HG03432 (cell line): ENCODE data around the gene UXS1.

Source experiments
- ATAC-seq: cut with Tn5 transposase; IDR thresholded peaks from one replicate; pipeline ENCODE4 v1.9.1; 2021; ENCODE audit warnings: mild to moderate bottlenecking, moderate library complexity; ENCODE audit not compliant: unreplicated experiment

UXS1 gene

GRCh38 chr2:106189764-106190468, 4.2 kb downstream of the UXS1 start:
- no peak for ATAC-seq

DNA sequence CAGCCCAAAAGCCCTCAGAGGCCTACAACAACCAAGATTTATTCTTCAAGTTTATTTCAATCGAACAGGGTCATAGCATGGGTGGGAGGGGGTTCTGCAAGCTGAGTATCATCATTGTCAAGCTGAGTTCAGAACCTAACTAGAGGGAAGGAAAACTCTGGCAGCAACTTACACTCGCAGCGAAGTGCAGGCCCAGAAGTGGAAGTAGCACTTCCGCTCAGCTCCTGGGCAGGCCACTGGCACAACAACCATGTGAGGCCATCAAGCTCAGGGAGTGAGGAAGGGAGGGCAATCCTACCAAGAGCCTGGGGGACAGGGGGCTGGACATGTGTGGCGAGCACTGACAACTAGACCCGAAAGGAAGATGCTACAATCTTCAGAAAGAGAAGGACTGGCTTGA, 4.8 kb downstream of the UXS1 start:
- ATAC-seq: no peak

DNA sequence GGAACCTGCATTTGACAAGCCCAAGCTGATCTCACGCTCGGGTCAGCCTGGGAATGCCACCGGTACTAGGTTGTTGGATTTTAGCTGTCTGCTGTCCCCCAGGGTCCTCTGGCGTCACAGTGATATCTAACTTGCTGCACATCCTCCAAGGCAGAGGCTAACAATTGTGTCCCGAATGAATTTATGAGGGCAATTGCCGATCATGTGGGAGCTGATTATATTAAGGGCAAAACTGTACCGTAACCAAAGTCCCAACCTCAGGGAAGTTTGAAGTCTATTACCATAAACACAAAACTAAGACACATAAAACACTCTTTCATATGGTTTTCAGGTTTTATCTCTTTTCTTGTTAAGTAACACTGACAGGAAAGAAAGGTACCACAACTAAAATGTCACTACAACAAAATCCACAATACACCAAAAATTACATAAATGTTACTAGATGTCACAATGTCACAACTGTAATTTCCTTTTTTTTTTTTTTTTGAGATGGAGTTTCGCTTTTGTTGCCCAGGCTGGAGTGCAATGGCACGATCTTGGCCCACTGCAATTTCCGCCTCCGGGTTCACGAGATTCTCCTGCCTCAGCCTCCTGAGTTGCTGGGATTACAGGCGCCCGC, 6.7 kb downstream of the UXS1 start:
- ATAC-seq: no peak

GRCh38 chr2:106185475-106186184, 8.5 kb downstream of the UXS1 start:
- no peak for ATAC-seq

DNA sequence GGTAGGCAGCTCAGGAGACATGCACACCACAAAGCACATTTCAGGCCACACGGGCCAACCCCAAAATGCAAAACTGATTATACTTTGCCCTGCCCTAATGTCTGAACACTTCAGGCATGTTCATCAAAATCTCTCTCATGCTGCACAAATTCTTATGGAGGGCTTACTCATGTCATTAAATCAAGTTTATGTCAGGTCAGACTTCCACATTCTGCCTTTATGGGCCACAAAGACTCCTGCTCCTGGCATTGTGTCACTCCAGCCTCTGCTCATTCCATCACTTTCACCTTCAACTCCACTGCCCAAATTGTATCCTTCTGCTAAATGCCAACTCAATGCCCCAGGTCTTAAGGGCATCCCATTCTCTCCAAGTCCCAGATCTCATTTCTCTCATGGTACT, 9.2 kb downstream of the UXS1 start:
- ATAC-seq: no peak

GRCh38 chr2:106184394-106184793, 9.7 kb downstream of the UXS1 start:
- no peak for ATAC-seq

GRCh38 chr2:106183101-106183696, 10.9 kb downstream of the UXS1 start:
- ATAC-seq: peak; percentile 37

DNA sequence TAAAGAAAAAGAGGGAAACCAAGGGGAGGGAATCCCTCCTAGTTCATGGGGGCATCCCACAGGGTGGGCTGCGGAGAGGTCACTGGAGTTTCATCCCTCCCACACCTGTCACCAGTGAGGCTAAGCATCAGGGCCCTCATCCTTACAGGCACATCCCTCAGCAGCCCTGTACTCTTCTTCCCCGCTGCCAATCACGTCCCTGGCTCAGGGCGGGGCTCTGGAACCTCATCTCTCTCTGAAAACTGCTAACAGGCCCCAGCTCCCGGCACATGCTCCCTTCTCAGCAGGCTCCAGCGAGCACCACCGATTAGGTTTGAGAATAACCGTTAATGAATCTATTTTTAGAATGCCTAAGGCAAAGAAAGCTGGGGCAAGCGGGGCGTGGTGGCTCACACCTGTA, 13.0 kb downstream of the UXS1 start:
- ATAC-seq: no peak

- ATAC-seq: no peak
Observed at GRCh38 chr2:106180602-106181001, 13.5 kb downstream of the UXS1 start.

DNA sequence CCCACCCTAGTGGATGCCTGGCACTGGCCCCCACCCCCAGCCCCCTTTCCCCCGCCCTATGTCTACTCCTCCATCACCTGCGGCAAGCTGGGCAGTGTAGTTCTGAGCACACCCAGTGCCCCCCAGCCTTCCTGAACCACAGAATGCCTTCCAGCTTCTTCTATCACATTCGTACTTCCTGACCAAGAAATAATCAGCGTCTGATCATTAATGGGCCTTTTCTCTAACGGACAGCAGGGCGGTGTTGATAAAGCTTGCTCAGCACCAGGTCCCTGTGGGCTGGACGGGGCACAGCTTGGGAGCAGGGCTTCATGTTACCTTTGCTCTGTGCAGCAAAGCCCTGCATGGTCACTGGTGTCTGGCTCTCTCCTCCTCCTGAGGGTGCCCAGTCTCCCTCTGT, 15.4 kb downstream of the UXS1 start:
- ATAC-seq: no peak

- ATAC-seq: no peak
Observed at GRCh38 chr2:106177581-106177980, 16.5 kb downstream of the UXS1 start.

GRCh38 chr2:106176446-106177099, 17.5 kb downstream of the UXS1 start:
- no peak for ATAC-seq

DNA sequence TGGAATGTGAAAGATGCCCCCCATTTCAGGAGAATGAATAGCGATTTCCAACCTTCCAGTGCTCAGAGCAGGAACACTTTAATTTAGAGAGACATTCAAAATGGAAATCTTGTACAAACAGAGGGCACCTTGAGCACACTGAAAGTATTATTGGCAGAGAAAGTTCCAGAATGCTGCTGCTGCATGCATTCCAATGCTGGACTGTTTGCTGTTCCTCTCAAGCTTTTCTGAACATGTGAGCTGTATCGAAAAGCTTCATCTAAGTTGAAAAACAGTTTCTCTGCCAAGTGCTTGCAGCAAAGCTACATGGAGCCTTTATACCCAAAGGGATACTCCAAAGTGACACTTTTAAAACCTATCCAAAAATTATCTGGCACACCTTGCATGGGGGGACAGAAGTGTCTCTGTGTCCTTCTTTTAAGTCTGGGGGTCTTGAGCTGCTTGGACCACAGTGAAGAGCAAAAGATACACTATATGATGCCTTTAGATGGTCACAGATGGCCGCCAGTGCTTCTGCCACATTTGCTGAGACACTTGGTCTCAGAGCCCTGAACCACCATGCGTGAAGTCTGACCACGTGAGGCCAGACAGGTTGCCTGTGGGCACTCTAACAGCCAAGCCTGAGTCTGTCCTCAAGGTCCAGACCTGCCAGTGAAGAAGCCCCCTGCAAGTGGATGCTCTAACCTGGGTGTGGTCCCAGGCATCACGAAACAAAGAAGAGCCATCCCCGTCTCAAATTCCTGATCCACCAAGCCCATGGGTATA, 18.8 kb downstream of the UXS1 start:
- ATAC-seq: no peak

DNA sequence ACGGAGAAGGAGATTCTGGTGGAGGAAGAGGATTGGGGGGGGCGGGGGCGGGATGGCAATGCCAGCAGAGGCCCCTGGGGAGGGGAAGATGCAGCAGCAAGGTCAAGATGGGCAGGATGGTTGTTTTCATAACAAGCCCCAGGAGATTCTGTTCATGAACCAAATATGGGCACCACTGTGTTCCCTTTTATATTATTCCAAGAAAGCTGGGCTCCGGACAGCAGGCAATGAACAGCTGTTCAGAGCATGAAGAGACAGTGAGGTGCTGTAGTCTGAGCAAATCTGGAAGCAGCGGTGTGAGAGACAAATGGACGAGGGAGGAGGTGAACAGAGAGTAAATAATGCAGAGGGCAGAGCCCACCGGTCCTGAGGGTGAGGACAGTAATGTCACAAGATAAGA, 20.0 kb downstream of the UXS1 start:
- ATAC-seq: no peak

DNA sequence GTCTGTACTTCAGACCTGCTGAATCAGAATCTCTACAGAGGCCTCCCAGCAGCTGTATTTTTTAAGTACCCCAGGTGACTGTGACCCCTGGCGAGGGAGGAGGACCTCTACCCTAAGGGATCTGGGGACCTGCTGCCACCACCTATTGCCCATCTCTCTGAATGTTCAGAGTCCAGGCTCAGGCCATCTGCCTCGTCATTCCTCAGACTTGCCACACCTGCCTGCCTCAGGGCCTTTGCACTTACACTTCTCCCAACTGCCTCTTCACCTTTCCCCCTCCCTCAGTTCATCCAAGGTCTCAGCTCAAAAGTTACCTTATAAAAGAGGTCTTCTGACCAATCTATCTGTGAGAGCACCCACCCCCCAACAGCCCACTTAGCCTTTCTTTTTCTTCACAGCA, 21.5 kb downstream of the UXS1 start:
- no peak for ATAC-seq

DNA sequence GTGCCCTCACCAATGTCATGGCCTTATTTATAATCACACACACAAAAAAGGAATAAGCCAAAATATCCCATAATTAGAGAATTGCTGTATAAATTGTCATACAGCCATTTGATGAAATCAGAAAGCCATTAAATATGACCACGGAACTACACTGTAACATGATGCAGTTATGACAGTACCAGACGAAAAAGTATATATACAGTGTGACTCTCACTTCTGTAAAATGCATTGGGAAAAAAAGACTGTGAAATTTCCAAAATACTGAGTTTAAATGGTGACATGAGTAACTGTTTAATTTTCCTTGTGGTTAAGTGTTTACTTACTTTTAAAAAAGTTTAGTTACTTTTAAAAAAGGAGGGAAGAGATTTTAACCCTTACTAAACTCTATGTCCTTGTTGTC, 25.4 kb downstream of the UXS1 start:
- no peak for ATAC-seq

DNA sequence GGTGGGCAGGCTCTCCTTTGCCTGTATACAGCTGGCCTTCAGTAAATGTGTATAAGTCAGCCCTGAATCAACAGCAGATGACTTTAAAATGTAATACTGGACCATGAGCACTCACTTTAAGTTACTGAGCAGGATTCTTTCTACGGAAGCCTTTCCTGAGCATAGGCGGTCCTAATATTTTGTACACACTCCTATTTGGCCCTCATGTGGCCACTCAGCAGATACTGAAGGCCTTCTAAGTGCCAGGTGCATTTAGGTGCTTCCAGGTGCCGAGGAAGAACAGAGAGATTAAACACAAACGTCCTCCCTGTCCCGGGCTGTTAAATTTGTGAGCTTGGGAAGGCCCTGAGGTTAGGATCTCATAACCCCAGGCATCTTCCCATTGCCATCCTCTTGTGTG, 27.0 kb downstream of the UXS1 start:
- no peak for ATAC-seq

DNA sequence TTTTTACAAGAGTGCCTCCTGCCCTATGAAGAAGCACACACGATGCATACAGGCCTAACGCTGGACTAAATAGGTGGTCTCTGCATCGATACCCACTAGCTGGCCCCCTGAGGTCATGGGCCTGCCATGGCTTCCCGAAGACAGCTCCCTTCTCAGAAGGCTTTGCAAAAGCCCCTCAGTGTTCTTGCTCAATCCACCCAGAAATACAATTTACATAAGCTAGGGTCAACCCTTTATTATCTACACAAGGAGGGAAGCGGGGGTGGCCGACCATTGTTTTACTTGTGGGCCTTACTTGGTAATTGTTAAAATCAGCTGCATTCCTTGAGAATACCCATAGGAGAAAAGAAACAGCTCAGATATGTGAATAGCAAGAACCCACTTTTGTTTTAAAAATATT, 28.5 kb downstream of the UXS1 start:
- no peak for ATAC-seq

DNA sequence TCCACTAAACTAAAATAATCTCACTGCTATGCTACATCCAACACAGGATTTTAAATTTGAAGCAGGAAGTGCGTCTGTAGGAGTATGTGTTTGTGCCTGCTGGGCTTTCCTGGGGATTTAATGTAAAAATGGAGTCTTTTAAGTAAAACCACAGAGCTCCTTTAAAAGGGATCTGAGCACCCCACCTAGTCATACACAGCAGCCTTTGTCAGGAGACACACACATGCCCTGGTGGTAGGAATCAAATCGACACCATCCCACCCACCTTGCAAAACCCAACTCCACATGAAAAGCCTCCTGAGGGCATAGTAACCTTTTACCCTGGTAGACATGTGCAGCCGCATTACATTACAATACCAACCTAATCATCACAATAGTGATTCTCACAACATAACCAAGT, 29.1 kb downstream of the UXS1 start:
- ATAC-seq: no peak

DNA sequence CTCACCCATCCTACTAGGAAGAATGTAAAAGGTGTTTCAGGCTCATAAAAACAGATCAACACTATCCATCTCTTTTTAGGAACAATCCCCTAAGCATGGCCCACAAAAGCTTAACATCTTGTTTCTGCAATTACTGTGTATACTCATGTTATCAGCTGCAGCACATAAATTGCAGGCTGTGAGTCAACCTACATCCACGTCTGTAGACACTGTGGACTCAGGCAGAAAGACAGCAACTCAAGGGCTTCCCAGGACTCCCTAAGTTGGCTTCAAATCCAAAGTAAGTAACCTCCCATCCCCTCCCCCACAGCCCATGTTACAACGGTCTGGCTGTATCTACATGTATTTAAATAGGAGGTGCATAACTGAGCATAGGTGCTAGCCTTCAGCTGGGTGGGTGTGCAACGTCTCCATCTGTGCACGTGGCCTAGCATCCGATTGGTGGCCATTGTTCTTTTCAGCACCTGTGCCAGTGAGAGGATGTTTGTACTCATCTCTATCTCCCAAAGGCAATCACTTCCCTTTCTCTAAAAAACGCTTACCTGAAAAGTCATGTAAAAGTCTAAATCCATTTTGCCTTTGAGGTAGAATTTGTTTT, 30.1 kb downstream of the UXS1 start:
- no peak for ATAC-seq
